ENCODE results near the gene POLR2C. TPM values are rescaled to one million over a fixed set of nuclear protein-coding genes. Genes with fewer than 3 reads are reported as not detected.
A peak's percentile ranks its signal among the peaks of the same experiment; 100 is the strongest.

POLR2C gene
- total RNA-seq, 1 experiment from 2014 or later, result 107 TPM

DNA sequence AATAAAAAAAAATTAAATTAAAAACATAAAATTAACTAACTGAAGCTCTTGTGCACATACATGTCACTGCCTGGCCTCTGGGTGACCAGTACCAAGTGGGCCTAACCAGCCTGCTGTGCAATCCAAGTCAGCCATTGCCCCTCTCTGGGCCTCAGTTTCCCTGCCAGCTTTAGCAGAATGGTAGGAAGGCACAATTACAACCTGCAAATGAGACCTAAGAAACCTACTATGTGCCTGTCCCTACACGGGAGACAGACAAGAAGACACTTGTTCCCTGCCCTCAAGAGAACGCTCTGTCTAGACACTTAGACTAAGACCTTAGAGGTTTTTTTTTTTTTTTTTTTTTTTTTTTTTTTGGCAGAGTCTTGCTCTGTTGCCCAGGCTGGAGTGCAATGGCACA lies 17.0 kb upstream of the POLR2C start:
- no peak for DNase-seq (ENCODE audit: low read depth, low spot score)
- in situ Hi-C loops (cut with HindIII; ENCODE audit: low pct_unique_long_range_greater_than_20kb, low sequenced_read_pairs), result no loop called here

DNA sequence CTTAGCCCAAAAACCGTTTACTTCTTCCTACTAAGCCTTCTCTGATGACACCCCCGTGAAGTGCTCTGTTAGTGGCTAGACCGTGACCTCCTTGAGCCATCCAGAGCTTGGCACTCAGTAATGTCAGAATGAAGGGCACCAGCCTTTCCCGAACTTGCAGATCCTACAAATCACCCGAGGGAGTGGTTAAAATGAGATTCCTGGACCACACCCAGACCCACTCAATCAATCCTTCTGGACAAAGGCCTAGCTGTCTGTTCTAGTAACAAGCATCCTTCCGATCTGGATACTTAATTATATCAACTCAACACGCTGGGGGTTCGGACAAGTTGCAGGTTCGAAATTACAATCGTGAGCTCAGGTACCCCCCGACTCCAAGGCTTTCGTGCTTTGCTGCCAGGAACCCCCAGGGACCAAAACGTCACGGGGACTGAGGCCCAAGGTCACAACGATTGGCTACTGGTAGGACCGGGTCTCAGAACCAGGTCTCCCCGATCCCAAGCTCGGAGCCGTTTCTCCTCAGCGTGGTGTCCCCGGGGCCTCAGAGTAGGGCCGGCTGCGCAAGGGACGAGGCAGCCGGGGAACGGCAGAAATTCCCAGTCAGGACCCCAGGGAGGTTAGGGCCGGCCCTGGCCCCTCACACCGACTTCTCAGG lies 15.8 kb upstream of the POLR2C start:
- peak; percentile 37 for DNase-seq (ENCODE audit: low read depth, low spot score)
- in situ Hi-C loops (cut with HindIII; ENCODE audit: low pct_unique_long_range_greater_than_20kb, low sequenced_read_pairs), result no loop called here

DNA sequence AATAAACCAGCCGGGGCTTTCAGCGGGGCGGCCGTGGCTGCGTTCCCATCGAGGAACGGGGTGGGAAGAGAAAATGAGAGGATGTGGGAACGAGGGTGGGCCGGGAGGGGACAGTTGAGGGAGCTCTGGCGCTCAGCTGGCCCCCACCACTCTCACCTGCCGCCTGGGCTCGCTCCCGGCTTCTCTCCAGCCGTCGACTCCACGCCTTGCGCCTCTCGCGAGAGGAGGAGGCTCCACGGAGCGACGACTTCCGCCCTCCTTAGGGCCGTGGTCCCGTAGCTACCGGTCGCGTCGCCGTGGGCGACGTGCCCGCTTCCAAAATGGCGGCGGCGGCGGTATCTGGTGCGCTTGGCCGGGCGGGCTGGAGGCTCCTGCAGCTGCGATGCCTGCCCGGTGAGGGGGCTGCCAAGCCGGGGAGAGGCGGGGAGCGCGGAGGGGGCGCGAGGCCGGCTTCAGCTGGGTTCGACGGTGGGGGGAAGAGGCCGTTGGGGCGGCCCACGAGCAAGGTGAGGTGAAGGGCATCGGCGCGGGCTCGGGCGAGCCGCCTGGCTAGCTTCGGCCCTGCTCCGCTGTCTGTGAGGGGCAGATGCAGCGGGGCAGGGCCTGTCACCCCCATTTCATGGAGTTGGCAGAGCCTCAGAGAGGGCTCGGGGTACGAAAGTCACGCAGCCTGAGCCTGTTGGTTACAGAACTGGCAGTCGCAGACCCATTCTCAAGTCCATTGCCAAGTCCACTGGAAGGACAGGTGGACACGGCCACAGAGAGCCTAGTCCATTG lies 15.1 kb upstream of the POLR2C start, which contains the start of the genes CIAPIN1 and COQ9:
CIAPIN1 (minus strand) TSS at position 200 of the 777 bp plus-strand sequence. CDS start 6,457 bp downstream, outside the sequence.
COQ9 (plus strand) TSS at position 294 of the 777 bp plus-strand sequence; CDS start at position 321, 27 bp downstream.
- in situ Hi-C loops (cut with HindIII; ENCODE audit: low pct_unique_long_range_greater_than_20kb, low sequenced_read_pairs), result no loop called here
- peak; percentile 89 for DNase-seq (ENCODE audit: low read depth, low spot score)

DNA sequence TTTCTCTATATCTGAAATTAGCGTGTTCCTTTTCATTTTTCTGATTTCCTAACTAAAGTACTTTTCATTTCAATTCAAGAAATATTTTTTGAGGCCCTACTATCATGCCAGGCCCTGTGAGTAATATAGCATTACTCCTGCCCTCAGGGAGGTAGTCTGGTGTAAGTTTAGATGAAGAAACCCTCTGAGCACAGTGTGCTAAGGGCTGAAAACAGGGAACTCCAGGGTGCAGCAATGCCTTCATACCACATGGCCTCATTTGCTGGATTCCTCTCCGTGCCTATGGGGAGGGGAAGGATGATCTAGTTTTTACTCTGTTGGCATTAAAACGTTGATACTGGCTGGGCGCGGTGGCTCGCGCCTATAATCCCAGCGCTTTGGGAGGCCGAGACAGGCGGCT lies 10.5 kb upstream of the POLR2C start:
- in situ Hi-C loops (cut with HindIII; ENCODE audit: low pct_unique_long_range_greater_than_20kb, low sequenced_read_pairs), result no loop called here
- DNase-seq (ENCODE audit: low read depth, low spot score), result no peak

DNA sequence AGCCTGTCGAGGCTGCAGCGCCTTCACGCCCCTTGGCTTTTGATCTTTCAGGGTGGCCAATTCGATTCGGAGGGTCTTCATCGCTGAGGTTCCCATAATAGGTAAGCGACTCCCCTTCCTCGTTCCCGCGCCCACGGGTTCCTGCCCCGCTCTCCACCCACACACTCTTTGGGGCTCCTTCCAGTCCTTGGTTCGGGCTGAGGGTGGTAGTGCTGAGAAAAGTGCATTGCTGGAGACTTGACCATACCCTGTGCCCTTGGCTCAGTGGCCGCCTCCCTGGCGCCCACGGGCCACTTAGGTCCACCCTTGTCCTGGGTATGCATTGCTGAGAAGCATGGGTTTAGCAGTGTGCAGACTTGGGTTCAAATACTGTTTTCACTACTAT lies 491 bp downstream of the POLR2C start:
- DNase-seq (ENCODE audit: low read depth, low spot score), result no peak
- in situ Hi-C loops (cut with HindIII; ENCODE audit: low pct_unique_long_range_greater_than_20kb, low sequenced_read_pairs), result no loop called here

DNA sequence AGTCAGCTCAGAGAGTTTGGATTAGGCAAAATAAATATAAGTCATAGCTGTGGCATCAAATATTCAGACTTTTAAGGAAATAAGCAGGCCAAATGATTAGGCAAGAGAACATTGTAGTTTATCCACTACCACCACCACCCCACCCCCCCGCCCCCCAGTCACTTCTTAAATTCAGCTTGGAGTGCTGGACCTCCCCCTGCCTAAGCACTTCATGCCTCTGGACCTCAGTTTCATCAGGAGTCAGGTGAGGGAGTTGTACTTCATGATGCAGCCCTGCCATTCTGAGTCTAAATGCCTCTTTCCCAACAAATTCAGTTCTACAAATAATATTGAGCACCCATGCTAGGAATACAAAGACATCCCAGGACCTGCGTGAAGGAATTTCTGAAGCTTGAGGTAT lies 2.0 kb downstream of the POLR2C start:
- in situ Hi-C loops (cut with HindIII; ENCODE audit: low pct_unique_long_range_greater_than_20kb, low sequenced_read_pairs), result no loop called here
- DNase-seq (ENCODE audit: low read depth, low spot score), result no peak

DNA sequence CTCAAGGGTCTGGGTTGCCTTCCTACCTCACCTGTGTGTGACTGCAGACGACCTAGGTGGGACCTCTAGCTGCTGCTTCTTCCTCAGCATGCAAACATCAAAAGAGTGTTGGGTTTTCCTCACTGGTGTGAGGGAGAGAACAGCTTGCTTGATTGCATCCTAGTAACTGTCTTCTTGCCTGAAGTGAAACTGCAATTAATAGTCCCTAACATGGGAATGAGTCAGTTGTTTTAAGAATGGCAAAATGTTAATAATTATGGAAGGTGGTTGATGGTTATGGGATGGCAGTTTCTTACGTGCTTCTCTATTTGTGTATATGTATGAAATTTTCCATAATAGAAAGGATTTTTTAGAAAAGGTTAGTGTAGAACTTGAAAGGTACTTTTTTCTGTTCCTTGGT lies 5.9 kb downstream of the POLR2C start:
- in situ Hi-C loops (cut with HindIII; ENCODE audit: low pct_unique_long_range_greater_than_20kb, low sequenced_read_pairs), result no loop called here

DNA sequence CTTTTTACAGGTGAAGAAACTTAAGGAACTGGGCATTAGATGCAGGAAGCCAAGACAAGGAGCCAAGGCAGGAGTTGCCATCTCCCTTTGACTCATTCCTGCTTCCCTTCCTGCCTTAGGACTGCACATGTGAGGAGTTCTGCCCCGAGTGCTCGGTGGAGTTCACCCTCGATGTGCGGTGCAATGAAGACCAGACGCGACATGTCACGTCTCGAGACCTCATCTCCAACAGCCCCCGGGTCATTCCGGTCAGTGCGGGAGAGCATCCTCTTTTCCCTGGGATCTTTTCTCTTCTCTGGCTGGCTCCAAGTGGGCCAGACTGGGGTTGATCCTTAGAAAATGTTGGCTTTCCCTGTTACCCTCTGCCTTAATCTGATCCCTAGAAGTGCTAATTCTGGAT lies 6.6 kb downstream of the POLR2C start:
- DNase-seq (ENCODE audit: low read depth, low spot score), result no peak
- in situ Hi-C loops (cut with HindIII; ENCODE audit: low pct_unique_long_range_greater_than_20kb, low sequenced_read_pairs), result no loop called here

More for the DNA sequence above, 5.9 kb downstream of the POLR2C start:
- DNase-seq (ENCODE audit: low read depth, low spot score), result no peak

DNA sequence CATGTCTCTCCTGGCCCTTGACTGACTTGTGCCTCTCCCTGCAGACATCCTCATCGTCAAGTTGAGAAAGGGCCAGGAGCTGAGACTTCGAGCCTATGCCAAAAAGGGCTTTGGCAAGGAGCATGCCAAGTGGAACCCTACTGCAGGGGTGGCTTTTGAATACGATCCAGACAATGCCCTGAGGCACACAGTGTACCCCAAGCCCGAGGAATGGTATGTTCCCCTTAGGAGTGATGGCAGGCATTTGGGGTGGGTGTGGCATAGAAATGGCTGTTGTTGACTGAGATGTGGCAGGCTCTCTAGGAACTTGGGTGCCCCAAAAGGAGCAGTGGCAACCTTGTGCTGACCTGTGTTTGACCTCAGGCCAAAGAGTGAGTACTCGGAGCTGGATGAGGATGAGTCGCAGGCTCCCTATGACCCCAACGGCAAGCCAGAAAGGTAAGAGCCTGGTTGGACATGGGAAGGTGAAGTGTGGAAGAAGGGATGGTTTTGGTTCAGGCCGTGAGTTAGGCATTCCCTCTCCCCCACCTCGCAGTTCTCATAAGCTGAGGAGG lies 7.5 kb downstream of the POLR2C start:
- in situ Hi-C loops (cut with HindIII; ENCODE audit: low pct_unique_long_range_greater_than_20kb, low sequenced_read_pairs), result no loop called here
- no peak for DNase-seq (ENCODE audit: low read depth, low spot score)

DNA sequence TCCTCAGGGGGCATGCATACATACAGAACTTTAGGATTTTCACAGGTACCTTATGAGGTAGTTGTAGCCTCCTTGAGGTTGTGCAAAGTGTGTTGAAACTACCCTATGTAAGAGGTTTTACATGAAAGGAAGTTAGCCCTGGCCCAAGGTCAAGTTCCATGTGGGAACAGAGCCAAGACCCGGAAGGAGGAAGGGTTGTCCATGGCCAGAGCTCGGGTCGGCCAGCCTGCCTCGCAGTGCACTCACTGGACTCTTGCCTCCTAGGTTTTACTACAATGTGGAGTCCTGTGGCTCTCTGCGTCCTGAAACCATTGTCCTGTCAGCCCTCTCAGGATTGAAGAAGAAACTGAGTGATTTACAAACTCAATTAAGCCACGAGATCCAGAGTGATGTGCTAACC lies 8.2 kb downstream of the POLR2C start:
- no peak for DNase-seq (ENCODE audit: low read depth, low spot score)
- in situ Hi-C loops (cut with HindIII; ENCODE audit: low pct_unique_long_range_greater_than_20kb, low sequenced_read_pairs), result no loop called here

DNA sequence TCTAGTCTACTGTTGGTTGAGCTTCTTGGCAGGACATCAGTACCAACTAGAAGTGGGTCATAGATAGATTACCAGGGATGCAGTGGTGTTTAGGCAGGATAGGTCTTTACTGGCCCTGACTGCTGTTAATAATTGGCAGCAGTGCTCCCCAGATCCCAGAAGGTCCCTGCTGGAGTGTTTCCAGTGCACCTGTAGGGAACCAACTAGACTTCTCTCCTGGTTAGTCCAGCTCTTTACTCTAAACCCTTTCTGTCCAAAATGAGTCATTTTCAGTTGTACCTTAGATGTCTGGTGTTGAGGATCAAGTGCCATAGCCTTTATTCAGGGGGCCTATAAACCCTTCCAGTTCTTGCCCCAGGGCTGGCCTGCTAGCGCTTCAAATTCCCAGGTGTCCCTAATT lies 8.7 kb downstream of the POLR2C start:
- DNase-seq (ENCODE audit: low read depth, low spot score), result no peak
- in situ Hi-C loops (cut with HindIII; ENCODE audit: low pct_unique_long_range_greater_than_20kb, low sequenced_read_pairs), result no loop called here

DNA sequence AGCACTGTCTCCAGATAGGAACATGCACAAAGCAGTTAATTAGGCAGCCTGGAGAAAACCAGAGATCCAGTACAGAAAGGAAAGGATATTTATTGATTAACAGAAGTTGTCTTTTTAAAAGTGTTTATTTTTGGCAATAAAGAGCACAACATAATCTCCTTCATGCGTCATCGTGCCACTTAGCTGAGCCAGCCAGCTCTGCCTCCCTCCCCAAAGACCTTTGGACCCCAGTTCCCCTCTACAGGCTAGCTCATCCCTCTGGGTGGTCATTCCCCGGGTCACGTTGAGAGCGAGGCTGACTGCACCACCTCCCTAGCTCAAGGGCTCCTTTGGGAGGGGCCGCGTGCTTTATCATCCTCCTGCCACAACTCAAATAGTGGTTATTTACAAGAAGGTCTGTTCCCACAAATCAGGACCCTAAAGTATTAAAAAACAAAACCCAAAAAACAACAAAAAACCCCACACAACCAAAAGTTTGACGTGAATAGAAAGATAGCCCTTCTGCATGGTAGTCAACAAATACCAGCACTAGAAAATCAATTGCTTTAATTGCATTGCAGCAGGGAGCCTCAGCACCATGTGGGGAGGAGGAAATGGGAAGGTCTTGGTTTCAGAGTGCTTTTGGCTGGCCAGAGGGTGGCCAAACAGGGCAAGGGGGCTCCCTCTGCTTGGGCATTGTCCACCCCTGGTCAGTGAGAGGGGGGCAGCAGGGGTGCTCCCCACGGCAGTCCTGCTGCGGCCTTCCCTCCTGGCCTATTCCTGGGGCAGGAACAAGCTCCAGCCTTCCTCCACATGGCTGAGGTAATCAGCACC lies 9.6 kb downstream of the POLR2C start:
- in situ Hi-C loops (cut with HindIII; ENCODE audit: low pct_unique_long_range_greater_than_20kb, low sequenced_read_pairs), result no loop called here

DNA sequence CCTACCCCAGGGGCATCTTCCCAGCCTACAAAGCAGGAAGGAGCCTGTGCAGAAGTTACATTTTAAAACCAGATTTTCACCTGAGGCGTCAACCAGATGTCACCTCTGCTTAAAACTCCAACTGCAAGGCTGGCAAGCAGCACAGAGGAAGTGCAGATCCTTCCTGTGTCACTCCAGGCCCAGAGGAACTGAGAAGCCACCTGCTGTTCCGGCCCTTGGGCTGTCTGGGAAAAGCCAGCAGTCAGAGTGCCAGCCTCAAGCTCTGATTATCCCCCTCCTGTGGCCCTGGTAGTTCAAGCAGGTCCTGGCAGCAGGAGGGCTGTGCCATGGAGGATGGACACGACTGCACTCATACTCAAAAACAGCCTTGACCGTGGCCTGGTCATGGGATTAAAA lies 10.2 kb downstream of the POLR2C start:
- no peak for DNase-seq (ENCODE audit: low read depth, low spot score)
- in situ Hi-C loops (cut with HindIII; ENCODE audit: low pct_unique_long_range_greater_than_20kb, low sequenced_read_pairs), result no loop called here

More for the DNA sequence above, 9.6 kb downstream of the POLR2C start:
- DNase-seq (ENCODE audit: low read depth, low spot score), result no peak

DNA sequence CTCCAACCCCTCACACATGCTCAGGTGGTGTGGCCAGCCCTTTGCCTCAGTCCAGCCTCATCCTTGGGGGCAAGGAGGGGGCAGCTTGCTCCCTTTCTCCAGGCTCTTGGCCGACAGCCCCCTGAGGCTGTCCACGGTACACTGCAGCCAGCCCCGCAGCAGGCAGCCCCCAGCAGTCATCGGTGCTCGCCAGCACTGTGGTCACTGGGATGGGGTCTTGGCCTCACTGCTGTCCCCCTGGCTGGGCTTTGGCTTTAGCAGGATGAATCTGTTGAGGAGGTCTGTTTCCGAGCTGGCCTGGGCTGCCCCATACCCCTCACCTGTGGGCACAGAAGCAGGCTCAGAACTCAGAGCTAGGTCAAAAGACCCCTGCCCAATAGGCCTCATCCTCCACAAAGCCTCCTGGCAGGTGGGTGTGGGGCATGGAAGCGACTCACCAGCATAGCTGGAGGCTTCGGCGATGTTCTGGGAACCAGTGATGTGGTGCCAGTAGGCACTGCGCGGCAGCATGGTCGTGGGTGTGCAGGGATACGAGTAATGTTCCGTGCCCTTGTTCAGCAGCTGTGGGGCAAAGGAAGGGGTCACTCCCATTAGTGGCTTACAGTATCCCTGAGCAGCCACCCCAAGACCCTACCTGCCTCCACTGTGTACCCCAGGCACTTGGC lies 10.8 kb downstream of the POLR2C start:
- DNase-seq (ENCODE audit: low read depth, low spot score), result no peak
- in situ Hi-C loops (cut with HindIII; ENCODE audit: low pct_unique_long_range_greater_than_20kb, low sequenced_read_pairs), result no loop called here

DNA sequence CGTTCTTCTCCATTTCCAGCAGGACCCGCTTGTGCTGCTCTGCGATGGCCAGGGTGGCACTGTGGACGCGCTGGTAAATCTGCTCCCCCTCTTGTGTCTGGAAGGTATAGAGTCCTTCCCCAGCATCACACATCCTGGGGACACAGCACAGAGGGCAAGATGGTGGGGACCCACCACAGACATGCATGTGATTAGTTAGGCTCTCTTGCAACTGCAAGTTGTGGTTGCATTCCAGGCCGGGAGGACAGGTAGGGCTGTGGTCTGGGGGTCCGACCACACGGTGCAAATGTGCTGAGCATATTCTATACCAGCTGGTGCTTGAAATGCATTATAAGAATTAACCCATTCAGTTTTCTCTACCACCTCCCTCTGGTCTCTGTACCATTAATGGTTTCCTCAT lies 11.4 kb downstream of the POLR2C start:
- DNase-seq (ENCODE audit: low read depth, low spot score), result no peak
- in situ Hi-C loops (cut with HindIII; ENCODE audit: low pct_unique_long_range_greater_than_20kb, low sequenced_read_pairs), result no loop called here

DNA sequence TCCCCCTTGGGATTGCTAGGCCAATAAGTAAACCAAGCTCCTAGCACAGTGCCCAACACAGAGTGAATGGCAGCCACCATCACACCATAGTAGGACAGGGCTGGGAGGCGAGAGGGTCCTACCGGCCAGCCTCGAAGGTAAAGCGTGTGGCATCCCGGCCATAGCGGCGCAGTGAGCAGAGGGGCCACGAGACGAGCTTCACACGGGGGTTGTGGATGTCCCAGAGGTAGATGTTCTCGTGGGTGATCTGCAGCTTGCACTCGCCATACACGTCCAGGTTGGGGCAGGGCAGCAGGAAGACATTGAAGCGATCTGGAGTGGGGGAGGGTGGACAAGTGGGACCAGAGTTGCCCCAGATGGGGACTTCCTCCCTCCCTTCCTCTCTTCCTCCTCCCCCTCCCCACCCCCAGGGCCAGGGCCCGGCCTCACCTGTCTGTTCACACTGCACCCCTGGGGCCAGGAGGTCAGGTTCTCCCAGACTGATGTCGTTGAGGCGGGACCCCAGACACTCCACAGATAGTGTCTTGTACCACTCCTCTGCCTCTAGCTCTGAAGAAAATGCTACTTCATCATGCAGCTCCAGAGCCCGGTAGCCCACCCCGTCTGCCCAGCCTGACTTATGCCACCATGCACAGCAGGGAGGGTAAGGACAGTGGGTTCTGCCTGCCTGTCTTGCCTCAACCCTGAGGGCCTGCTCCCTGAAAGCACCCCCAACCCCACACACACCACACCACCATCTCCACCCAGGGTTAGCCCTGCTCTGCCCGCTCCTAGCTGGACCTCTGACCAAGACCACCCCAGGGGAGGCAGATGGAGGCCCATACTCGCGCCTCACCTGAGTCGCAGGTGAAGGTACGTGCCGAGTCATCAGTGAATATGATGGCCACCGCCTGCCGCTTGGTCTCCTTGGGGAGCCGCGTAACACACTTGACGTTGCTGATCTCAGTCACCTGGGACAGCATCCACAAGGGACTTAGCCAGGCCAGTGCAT lies 12.5 kb downstream of the POLR2C start:
- in situ Hi-C loops (cut with HindIII; ENCODE audit: low pct_unique_long_range_greater_than_20kb, low sequenced_read_pairs), result no loop called here
- no peak for DNase-seq (ENCODE audit: low read depth, low spot score)

Data from SK-MEL-5 (cell line).